Spleen (tissue), 11 donors: Measurements from ENCODE around the gene RSPH1. TPM values are rescaled to one million over a fixed set of nuclear protein-coding genes. Genes with fewer than 3 reads are reported as not detected.

Experiments used
- DNase-seq: peaks from one replicate; pipeline ENCODE4 v3.0.0-alpha.2; 2020
- H3K27ac ChIP-seq, 8 donors: fragments of 200-600 bp; sonication (generic) in 7 of 8; 1 replicate in 4 of 8; 2 replicates in 4 of 8; pipeline versions ENCODE4 v1.5.0 to v1.8.0; 2016 to 2021; ENCODE audit warnings: inconsistent platforms in 4 of 8, mild to moderate bottlenecking in 4 of 8, moderate library complexity in 1 of 8
- H3K27me3 ChIP-seq, 7 donors: fragments of 200-600 bp; sonication (generic) in 6 of 7; replicated peaks in 1 of 7; 1 replicate in 4 of 7; 2 replicates in 3 of 7; pipeline versions ENCODE4 v1.5.0 to v1.8.0; 2016 to 2021; ENCODE audit warnings: inconsistent platforms in 3 of 7, mild to moderate bottlenecking in 1 of 7
- H3K36me3 ChIP-seq, 6 donors: fragments of 200-600 bp; sonication (generic) in 5 of 6; 1 replicate in 4 of 6; 2 replicates in 2 of 6; pipeline versions ENCODE4 v1.5.0 to v1.8.0; 2016 to 2021; ENCODE audit warnings: inconsistent platforms in 2 of 6
- H3K4me1 ChIP-seq, 6 donors: fragments of 200-600 bp; sonication (generic) in 5 of 6; 1 replicate in 3 of 6; 2 replicates in 3 of 6; pipeline versions ENCODE4 v1.5.0 to v1.8.0; 2016 to 2021; ENCODE audit warnings: inconsistent platforms in 3 of 6
- H3K4me3 ChIP-seq, 8 donors: fragments of 200-600 bp; sonication (generic) in 7 of 8; 1 replicate in 4 of 8; 2 replicates in 4 of 8; pipeline versions ENCODE4 v1.5.0 to v1.8.0; 2016 to 2021; ENCODE audit warnings: inconsistent platforms in 4 of 8, mild to moderate bottlenecking in 4 of 8, moderate library complexity in 2 of 8
- H3K9me3 ChIP-seq, 8 donors: fragments of 200-600 bp; sonication (generic) in 7 of 8; 1 replicate in 4 of 8; 2 replicates in 4 of 8; pipeline versions ENCODE4 v1.5.0 to v1.8.0; 2016 to 2021; ENCODE audit warnings: inconsistent platforms in 4 of 8
- CTCF ChIP-seq, 11 experiments: fragments of 200-600 bp in 7 of 11; fragments of 450-650 bp in 4 of 11; sonication (generic) in 4 of 11; IDR thresholded peaks in 8 of 11; conservative IDR thresholded peaks in 3 of 11; 1 replicate in 7 of 11; 2 replicates in 4 of 11; pipeline versions ENCODE4 v1.4.0 to v1.8.0; 2016 to 2021; ENCODE audit warnings: antibody characterized with exemption in 11 of 11, inconsistent platforms in 4 of 11, mild to moderate bottlenecking in 1 of 11
- POLR2A ChIP-seq, 3 donors: fragments of 450-650 bp; IDR thresholded peaks; one replicate each; pipeline ENCODE4 v1.5.1; 2017; ENCODE audit warnings: antibody characterized with exemption in 3 of 3, mild to moderate bottlenecking in 1 of 3
- POLR2AphosphoS5 ChIP-seq, 3 donors: sonication (generic); formaldehyde crosslinking; IDR thresholded peaks; one replicate each; pipeline ENCODE4 v1.5.1; 2017; ENCODE audit warnings: antibody characterized with exemption in 3 of 3
- WGBS, 5 donors: extraction: QIAGEN DNeasy Blood & Tissue Kit in 3 of 5; methylation state at CpG; one replicate each; pipeline versions ENCODE4 v1.1.5 to v1.1.7; 2013 to 2018; 5-methylcytosine and 5-hydroxymethylcytosine counted together
- intact Hi-C: fragments of 100-400 bp; cut with DNase I; formaldehyde crosslinking; loops from one replicate; pipeline ENCODE4 v1.15.0; 2023; ENCODE audit warnings: low total_unique reads
- polyA plus RNA-seq, 3 donors: library from polyadenylated mRNA; stranded (reverse); fragments of 200-250 nt; gene quantifications; one replicate each; pipeline ENCODE4 v1.2.1, GENCODE V29; 2013
- total RNA-seq, 7 donors: library from RNA; depleted of rRNA in 3 of 7; stranded (reverse); fragments of >200 nt in 3 of 7; fragmentation: NEBNext Ultra II Directional in 4 of 7; extraction: Animal tissue kit (Norgen Biotek cat#: 25700) in 4 of 7; gene quantifications; one replicate each; pipeline versions ENCODE4 v1.1.0 to v1.2.1, GENCODE V29; 2016 to 2021
- donor health status: healthy with polysubstance abuse.
- donor health status: DM: no; HTN: no; CAD: no; lungs with moderate emphysema.
- donor health status: DM: no; HTN: no; CAD: no.
- donor health status: Bipolar disorder and iron deficiency.
- donor health status: healthy.
- donor health status: DM: no; HTN: no; CAD: no.
- donor health status: DM: yes; HTN: yes; CAD: no.

The RSPH1 gene
- total and polyA plus RNA-seq, 10 donors: 0.10 to 0.35 (median 0.26) TPM; not detected in 5

DNA sequence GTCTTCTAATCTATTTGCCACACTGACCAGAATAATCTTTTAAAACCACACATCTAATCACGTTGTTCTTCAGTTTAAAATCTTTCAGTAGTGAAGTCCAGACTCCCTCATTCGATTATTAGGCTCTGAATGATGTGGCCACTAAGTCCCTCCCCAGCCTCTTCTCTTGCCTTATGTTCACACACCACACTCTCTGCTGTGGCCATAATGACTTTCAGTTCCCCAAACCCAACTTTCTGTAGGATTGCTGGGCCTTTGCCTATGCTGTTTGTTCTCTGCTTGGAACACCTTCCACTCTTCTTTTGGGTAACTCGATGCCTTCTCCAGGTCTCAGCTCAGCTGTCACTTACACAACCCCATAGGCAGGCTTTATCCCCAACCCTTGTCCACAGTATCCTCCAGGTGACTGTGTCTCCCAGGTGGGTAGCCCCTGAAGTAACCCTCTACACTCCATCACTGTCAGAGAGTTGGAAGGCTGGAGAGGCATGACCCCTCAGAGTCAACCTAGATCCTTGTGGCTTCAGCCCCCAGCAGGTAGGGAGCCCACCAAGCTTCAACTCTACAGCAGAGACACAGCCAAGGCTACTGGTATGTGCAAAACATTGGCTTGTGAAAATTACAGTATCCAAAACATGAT is 9.2 kb upstream of the RSPH1 start:
- Histone ChIP-seq H3K9me3 (no peaks in the 10 kb centered on the region), H3K4me1 (peaks cover 0 to 22% (median 9%) of the 10 kb centered on the region in 6 donors), H3K4me3 (no peak overlapping the region), H3K27ac (no peak overlapping the region), H3K36me3 (no peaks in the 10 kb centered on the region), H3K27me3 (no peaks in the 10 kb centered on the region)
- no peak for DNase-seq
- intact Hi-C loops: no loop called here
- 59 to 69% (median 61%) methylated on average over 3 of the region's 3 CpGs for WGBS, 5 donors
- TF ChIP-seq POLR2A (IDR thresholded peaks at IDR 0.05): no peak
- no peak for TF ChIP-seq CTCF (IDR thresholded peaks at IDR 0.05 in 8 of 11, conservative IDR thresholded peaks at IDR 0.05 in 3 of 11)
- TF ChIP-seq POLR2AphosphoS5 (IDR thresholded peaks at IDR 0.05): no peak

- DNase-seq: no peak
- peaks cover 0 to 22% (median 9%) of the 10 kb centered on the region in 6 donors for H3K4me1 ChIP-seq
- WGBS, 5 donors: 37 to 53% (median 51%) methylated on average over 4 of the region's 4 CpGs
Measured at GRCh38 chr21:42503711-42504110, 7.7 kb upstream of the RSPH1 start.

GRCh38 chr21:42500736-42501135 is 4.7 kb upstream of the RSPH1 start:
- H3K4me3 ChIP-seq: no peak overlapping the region
- 85 to 92% (median 91%) methylated on average over 5 of the region's 5 CpGs for WGBS, 5 donors

More at GRCh38 chr21:42503711-42504110, 7.7 kb upstream of the RSPH1 start:
- Histone ChIP-seq H3K9me3 (no peaks in the 10 kb centered on the region), H3K27me3 (no peaks in the 10 kb centered on the region), H3K36me3 (no peaks in the 10 kb centered on the region), H3K4me3 (no peak overlapping the region), H3K27ac (no peak overlapping the region)
- intact Hi-C loops: no loop called here
- TF ChIP-seq CTCF (IDR thresholded peaks at IDR 0.05 in 8 of 11, conservative IDR thresholded peaks at IDR 0.05 in 3 of 11): no peak
- no peak for TF ChIP-seq POLR2AphosphoS5 (IDR thresholded peaks at IDR 0.05)
- TF ChIP-seq POLR2A (IDR thresholded peaks at IDR 0.05): no peak

More at GRCh38 chr21:42500736-42501135, 4.7 kb upstream of the RSPH1 start:
- Histone ChIP-seq H3K36me3 (no peaks in the 10 kb centered on the region), H3K9me3 (no peaks in the 10 kb centered on the region), H3K4me1 (peaks cover 3 to 34% (median 20%) of the 10 kb centered on the region in 6 donors), H3K27ac (no peak overlapping the region), H3K27me3 (no peaks in the 10 kb centered on the region)
- intact Hi-C loops: no loop called here
- no peak for DNase-seq
- no peak for TF ChIP-seq CTCF (IDR thresholded peaks at IDR 0.05 in 8 of 11, conservative IDR thresholded peaks at IDR 0.05 in 3 of 11)
- no peak for TF ChIP-seq POLR2A (IDR thresholded peaks at IDR 0.05)
- no peak for TF ChIP-seq POLR2AphosphoS5 (IDR thresholded peaks at IDR 0.05)
